H1 (cell line): ENCODE measurements around the gene SNTG2. TPM values are rescaled to one million over a fixed set of nuclear protein-coding genes. Genes with fewer than 3 reads are reported as not detected.
A peak's percentile ranks its signal among the peaks of the same experiment; 100 is the strongest.

Experiments used
- CTCF ChIA-PET: fragments of 300-600 bp; sonication (Branson Sonifier 250); formaldehyde crosslinking; loops from one replicate; lab custom pipeline; 2021; ENCODE audit not compliant: partially characterized antibody; lab: Charles Lee
- POLR2A ChIA-PET: fragments of 300-600 bp; sonication (Branson Sonifier 250); formaldehyde crosslinking; loops from one replicate; lab custom pipeline; 2021; ENCODE audit warnings: inconsistent platforms; ENCODE audit not compliant: partially characterized antibody; lab: Charles Lee
- DNase-seq, 2 experiments: peaks; one replicate each; pipeline versions ENCODE4 v3.0.0 to v3.0.0-alpha.2; 2010 to 2022; ENCODE audit warnings: low spot score in 2 of 2, low read depth in 1 of 2, mixed read lengths in 1 of 2
- FAIRE-seq: peaks from 2 replicates; lab custom pipeline; 2011; peaks lifted over from hg19 to GRCh38; lab: Jason Lieb, UNC
- H2AFZ ChIP-seq: 2 replicates; pipeline ENCODE4 v1.8.1; 2012; ENCODE audit warnings: low read length, inconsistent platforms
- H2AK5ac ChIP-seq: 2 replicates; pipeline ENCODE4 v1.6.1; 2013; ENCODE audit warnings: low read depth, low read length
- H2BK120ac ChIP-seq: replicated peaks from 2 replicates; pipeline ENCODE3; 2013; ENCODE audit warnings: low read depth, low read length, inconsistent platforms
- H2BK12ac ChIP-seq: 2 replicates; pipeline ENCODE4 v1.6.1; 2013; ENCODE audit warnings: low read depth, low read length
- H2BK15ac ChIP-seq: 2 replicates; pipeline ENCODE4 v1.6.1; 2013; ENCODE audit warnings: low read length
- H2BK20ac ChIP-seq: 2 replicates; pipeline ENCODE4 v1.6.1; 2013; ENCODE audit warnings: low read length
- H2BK5ac ChIP-seq: 2 replicates; pipeline ENCODE4 v1.6.1; 2013; ENCODE audit warnings: low read depth, low read length
- H3K14ac ChIP-seq: 2 replicates; pipeline ENCODE4 v1.6.1; 2013; ENCODE audit warnings: inconsistent platforms; ENCODE audit not compliant: insufficient read length
- H3K18ac ChIP-seq: 2 replicates; pipeline ENCODE4 v1.6.1; 2013; ENCODE audit warnings: low read length; ENCODE audit errors: extremely low read depth
- H3K23ac ChIP-seq: 2 replicates; pipeline ENCODE4 v1.6.1; 2013; ENCODE audit warnings: inconsistent platforms; ENCODE audit not compliant: insufficient read length
- H3K23me2 ChIP-seq: 2 replicates; pipeline ENCODE4 v1.6.1; 2013; ENCODE audit warnings: low read depth, low read length
- H3K27ac ChIP-seq: 2 replicates; pipeline ENCODE4 v1.6.1; 2011; ENCODE audit warnings: low read depth, low read length, inconsistent platforms
- H3K27me3 ChIP-seq, 4 experiments: replicated peaks in 1 of 4; 1 replicate in 1 of 4; 2 replicates in 3 of 4; pipeline versions ENCODE4 v1.6.1 to v1.8.1; 2011 to 2013; ENCODE audit warnings: low read length in 3 of 4, mild to moderate bottlenecking in 3 of 4, inconsistent platforms in 2 of 4, mixed read lengths in 2 of 4, moderate library complexity in 1 of 4; ENCODE audit not compliant: control insufficient read depth in 3 of 4, insufficient read depth in 3 of 4; ENCODE audit errors: extremely low read depth in 1 of 4
- H3K36me3 ChIP-seq, 4 experiments: 2 replicates each; pipeline versions ENCODE4 v1.6.1 to v1.8.1; 2011 to 2013; ENCODE audit warnings: mild to moderate bottlenecking in 4 of 4, low read length in 3 of 4, moderate library complexity in 2 of 4, control low read depth in 1 of 4, inconsistent platforms in 1 of 4; ENCODE audit not compliant: insufficient read depth in 4 of 4, control insufficient read depth in 2 of 4
- H3K4ac ChIP-seq: replicated peaks from 2 replicates; pipeline ENCODE3; 2013; ENCODE audit warnings: low read length, low read depth, mixed read lengths, inconsistent platforms; ENCODE audit not compliant: insufficient read length
- H3K4me1 ChIP-seq, 4 experiments: replicated peaks in 1 of 4; 1 replicate in 1 of 4; 2 replicates in 3 of 4; pipeline versions ENCODE4 v1.6.1 to v1.8.1; 2011 to 2013; ENCODE audit warnings: low read length in 3 of 4, inconsistent platforms in 2 of 4, mixed read lengths in 1 of 4; ENCODE audit not compliant: insufficient read depth in 4 of 4, control insufficient read depth in 3 of 4
- H3K4me2 ChIP-seq, 2 experiments: 2 replicates each; pipeline versions ENCODE4 v1.6.1 to v1.8.1; 2011 to 2013; ENCODE audit warnings: low read depth in 2 of 2, low read length in 2 of 2, control low read depth in 1 of 2, inconsistent platforms in 1 of 2, mild to moderate bottlenecking in 1 of 2; ENCODE audit not compliant: insufficient read depth in 1 of 2
- H3K4me3 ChIP-seq, 4 experiments: fragments of 200-600, 300-600 bp in 1 of 4; sonication (generic), shearing (Covaris generic), sonication (Bioruptor Twin) in 1 of 4; 2 replicates each; pipeline versions ENCODE4 v1.5.1 to v1.8.1; 2011 to 2016; ENCODE audit warnings: low read length in 4 of 4, low read depth in 3 of 4, control low read depth in 2 of 4, inconsistent platforms in 2 of 4, mild to moderate bottlenecking in 2 of 4, mixed read lengths in 1 of 4, moderate library complexity in 1 of 4; ENCODE audit not compliant: insufficient read depth in 2 of 4; ENCODE audit errors: extremely low read depth in 1 of 4
- H3K56ac ChIP-seq: replicated peaks from 2 replicates; pipeline ENCODE3; 2013; ENCODE audit warnings: low read depth, mild to moderate bottlenecking, mixed read lengths, low read length, inconsistent platforms; ENCODE audit not compliant: insufficient read length
- H3K79me1 ChIP-seq: 2 replicates; pipeline ENCODE4 v1.6.1; 2013; ENCODE audit warnings: low read depth, low read length, control low read depth
- H3K79me2 ChIP-seq, 2 experiments: 2 replicates each; pipeline versions ENCODE4 v1.6.1 to v1.8.1; 2012 to 2013; ENCODE audit warnings: low read length in 2 of 2, mild to moderate bottlenecking in 2 of 2, inconsistent platforms in 1 of 2; ENCODE audit not compliant: insufficient read depth in 2 of 2, control insufficient read depth in 1 of 2
- H3K9ac ChIP-seq, 4 experiments: replicated peaks in 1 of 4; 1 replicate in 1 of 4; 2 replicates in 3 of 4; pipeline versions ENCODE4 v1.6.1 to v1.8.1; 2011 to 2013; ENCODE audit warnings: low read depth in 3 of 4, low read length in 3 of 4, control low read depth in 2 of 4, mild to moderate bottlenecking in 2 of 4, moderate library complexity in 2 of 4, inconsistent platforms in 1 of 4; ENCODE audit errors: extremely low read depth in 1 of 4
- H3K9me3 ChIP-seq, 2 experiments: 2 replicates each; pipeline versions ENCODE4 v1.6.1 to v1.8.1; 2012 to 2013; ENCODE audit warnings: mild to moderate bottlenecking in 2 of 2, moderate library complexity in 2 of 2, control low read depth in 1 of 2, inconsistent platforms in 1 of 2, low read depth in 1 of 2, low read length in 1 of 2, mixed read lengths in 1 of 2; ENCODE audit not compliant: insufficient read depth in 2 of 2
- H4K20me1 ChIP-seq, 2 experiments: replicated peaks in 1 of 2; 2 replicates each; pipeline versions ENCODE3 to v1.8.1; 2011 to 2013; ENCODE audit warnings: inconsistent platforms in 2 of 2, low read length in 2 of 2, mild to moderate bottlenecking in 1 of 2; ENCODE audit not compliant: insufficient read depth in 2 of 2, control insufficient read depth in 1 of 2
- H4K5ac ChIP-seq: 2 replicates; pipeline ENCODE4 v1.6.1; 2013; ENCODE audit warnings: low read length, low read depth, mixed read lengths, inconsistent platforms; ENCODE audit not compliant: insufficient read length
- H4K8ac ChIP-seq: 2 replicates; pipeline ENCODE4 v1.8.0; 2013; ENCODE audit warnings: mild to moderate bottlenecking, moderate library complexity, low read length, inconsistent platforms; ENCODE audit not compliant: insufficient read depth; ENCODE audit errors: extremely low read depth
- H4K91ac ChIP-seq: replicated peaks from 2 replicates; pipeline ENCODE3; 2013; ENCODE audit warnings: low read length, mixed read lengths, inconsistent platforms; ENCODE audit not compliant: insufficient read length
- KDM1A ChIP-seq: fragments of 200-600, 300-600 bp; sonication (generic); IDR thresholded peaks from 2 replicates; pipeline ENCODE4 v1.7.1; 2016; ENCODE audit warnings: mild to moderate bottlenecking, low read length, borderline replicate concordance
- POLR2A ChIP-seq, 2 experiments: IDR thresholded peaks; 1 replicate in 1 of 2; 2 replicates in 1 of 2; pipeline ENCODE4 v1.6.1; 2011; ENCODE audit warnings: low read depth in 2 of 2, low read length in 2 of 2, mild to moderate bottlenecking in 2 of 2; ENCODE audit errors: control extremely low read depth in 1 of 2
- RAD21 ChIP-seq, 2 experiments: IDR thresholded peaks in 1 of 2; conservative IDR thresholded peaks in 1 of 2; 2 replicates each; pipeline ENCODE4 v1.6.1; 2011; ENCODE audit warnings: low read depth in 2 of 2, low read length in 2 of 2, improper control_type of control experiment in 1 of 2, inconsistent platforms in 1 of 2, mild to moderate bottlenecking in 1 of 2, moderate library complexity in 1 of 2
- RNF2 ChIP-seq: fragments of 200-900, 300-1000 bp; sonication (generic); IDR thresholded peaks from 2 replicates; pipeline ENCODE4 v1.7.1; 2016; ENCODE audit warnings: borderline replicate concordance, low read depth, mild to moderate bottlenecking, antibody characterized with exemption, low read length; ENCODE audit not compliant: poor library complexity, severe bottlenecking; ENCODE audit errors: missing control alignments
- RXRA ChIP-seq: IDR thresholded peaks from 2 replicates; pipeline ENCODE4 v1.6.1; 2011; ENCODE audit warnings: low read depth, mild to moderate bottlenecking, low read length, moderate library complexity; ENCODE audit not compliant: insufficient read depth
- TBP ChIP-seq: IDR thresholded peaks from 2 replicates; pipeline ENCODE4 v1.6.1; 2011; ENCODE audit warnings: low read depth, low read length, improper control_type of control experiment
- WGBS, 2 experiments: shearing (Covaris generic) in 1 of 2; methylation state at CpG; one replicate each; pipeline versions ENCODE4 v1.1.6 to v1.1.7; 2013 to 2015; ENCODE audit warnings: low lambda C conversion rate in 2 of 2, mixed read lengths in 2 of 2, inconsistent platforms in 1 of 2, low coverage in 1 of 2, missing lambda C conversion rate in 1 of 2; ENCODE audit not compliant: insufficient replicate concordance in 2 of 2, insufficient coverage in 1 of 2, insufficient read length in 1 of 2; ENCODE audit errors: extremely low coverage in 1 of 2, missing lambda C conversion rate in 1 of 2; 5-methylcytosine and 5-hydroxymethylcytosine counted together
- polyA plus RNA-seq, 7 experiments: library from polyadenylated mRNA; depleted of rRNA in 3 of 7; stranded (reverse) in 5 of 7; unstranded in 2 of 7; fragments of >200 nt in 5 of 7; fragments of 200-250 nt in 2 of 7; gene quantifications; 1 replicate in 5 of 7; 2 replicates in 1 of 7; 4 replicates in 1 of 7; pipeline versions ENCODE4 v1.2.1 to v1.2.3, GENCODE V29; 2011 to 2013; ENCODE audit warnings: missing spikeins in 2 of 7, mixed read lengths in 2 of 7
- total RNA-seq: library from RNA; stranded (reverse); fragmentation: NEBNext Ultra II Directional; extraction: Animal tissue kit (Norgen Biotek cat#: 25700); gene quantifications from 2 replicates; pipeline ENCODE4 v1.2.1, GENCODE V29; 2021

Gene SNTG2
- total and polyA plus RNA-seq, 2 of the 8 experiments (the other 6 are each of a cell fraction or from before 2014, with no cell fraction given): 6.6 to 18.1 TPM

GRCh38 chr2:1308678-1309077, 358.0 kb downstream of the SNTG2 start:
- TF ChIP-seq POLR2A (IDR thresholded peaks at IDR 0.05; ENCODE audit: control extremely low read depth in 1 of 2, low read depth in 2 of 2, low read length in 2 of 2) (no peak), RNF2 (no peak), RAD21 (IDR thresholded peaks at IDR 0.05 in 1 of 2, conservative IDR thresholded peaks at IDR 0.05 in 1 of 2; ENCODE audit: low read depth in 2 of 2, low read length in 2 of 2) (no peak), TBP (no peak), KDM1A (no peak), RXRA (no peak)

More at GRCh38 chr2:1308678-1309077, 358.0 kb downstream of the SNTG2 start:
- H3K56ac ChIP-seq: no peak overlapping the region
- H3K27ac ChIP-seq: no peak overlapping the region
- 95% methylated on average over 8 of the region's 8 CpGs; no CpG with 5 or more reads in 1 of the 2 experiments for WGBS, 2 experiments
- H2BK15ac ChIP-seq: no peak overlapping the region
- no peak overlapping the region for H2BK120ac ChIP-seq
- H2AFZ ChIP-seq: no peak overlapping the region
- no peaks in the 10 kb centered on the region for H3K79me2 ChIP-seq
- H4K20me1 ChIP-seq: peaks cover 0 to 5% of the 10 kb centered on the region in 2 experiments
- H2BK12ac ChIP-seq: no peak overlapping the region
- H2AK5ac ChIP-seq: no peak overlapping the region
- FAIRE-seq (no peak), DNase-seq (no peak)
- no peak overlapping the region for H4K5ac ChIP-seq
- H3K18ac ChIP-seq: 0 out of 2 replicates have a peak overlapping the region, but pooled peaks have one; percentile 22
- H3K23ac ChIP-seq: no peak overlapping the region
- peaks cover 0 to 5% (median 2%) of the 10 kb centered on the region in 4 experiments; a peak in 4 of 7 replicates for H3K4me1 ChIP-seq
- H3K4me2 ChIP-seq: no peak overlapping the region
- H3K79me1 ChIP-seq: no peaks in the 10 kb centered on the region
- H2BK20ac ChIP-seq: peak overlapping the region; percentile 73; the same call in 1 of the 2 replicates
- H3K14ac ChIP-seq: no peak overlapping the region
- H3K23me2 ChIP-seq: peaks cover 3% of the 10 kb centered on the region; the same call in 1 of the 2 replicates
- H4K8ac ChIP-seq: no peak overlapping the region
- no peak overlapping the region for H4K91ac ChIP-seq
- H3K9me3 ChIP-seq: no peaks in the 10 kb centered on the region
- ChIA-PET POLR2A (interaction anchor here (0.8 kb wide), 1 partner anchor 9 kb away, joined by 4 read pairs; no protein-coding TSS in a partner anchor), CTCF (interaction anchor here (0.8 kb wide), 1 partner anchor 168 kb away, joined by 3 read pairs; no protein-coding TSS in a partner anchor)
- no peak overlapping the region for H3K9ac ChIP-seq
- H3K4me3 ChIP-seq: no peak overlapping the region
- no peaks in the 10 kb centered on the region for H3K36me3 ChIP-seq
- no peaks in the 10 kb centered on the region for H3K27me3 ChIP-seq
- H2BK5ac ChIP-seq: no peak overlapping the region
- no peak overlapping the region for H3K4ac ChIP-seq
